ENCODE results near the gene THSD4. TPM values are rescaled to one million over a fixed set of nuclear protein-coding genes. Genes with fewer than 3 reads are reported as not detected.

Gene THSD4
- total RNA-seq, 1 experiment from 2014 or later, result 0.29 TPM

DNA sequence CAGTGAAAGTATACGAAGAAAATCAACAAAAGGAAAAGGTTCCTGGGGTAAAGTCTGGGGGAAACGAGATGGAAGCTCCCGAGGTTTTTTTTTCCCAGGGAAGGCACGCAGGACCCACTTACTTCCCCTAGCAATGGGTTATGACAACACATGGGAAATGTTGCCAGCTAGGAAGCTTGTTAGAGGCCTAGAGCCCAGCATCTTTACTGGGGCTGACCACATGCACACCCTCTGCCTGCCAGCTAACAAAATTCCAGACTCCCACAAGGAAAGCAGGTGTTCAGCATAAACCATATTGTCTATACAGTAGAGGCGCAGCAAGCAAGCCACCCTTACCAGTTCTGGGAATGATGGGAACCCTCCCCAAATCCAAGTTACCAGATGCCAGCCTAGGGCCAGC is 436.3 kb downstream of the THSD4 start:
- H3K27me3 ChIP-seq (replicated peaks; ENCODE audit: control insufficient read depth, insufficient read depth, low read length), result no peaks in the 10 kb centered on the region
- Mint-ChIP-seq H3K4me3 (ENCODE audit: unreplicated experiment) (no peak overlapping the region), H3K27ac (ENCODE audit: unreplicated experiment) (no peak overlapping the region), H3K36me3 (ENCODE audit: insufficient read depth, unreplicated experiment) (no peaks in the 10 kb centered on the region), H3K9me3 (ENCODE audit: unreplicated experiment) (no peaks in the 10 kb centered on the region), H3K4me1 (ENCODE audit: low read depth, unreplicated experiment) (no peaks in the 10 kb centered on the region), H3K27me3 (ENCODE audit: insufficient read depth, unreplicated experiment) (no peaks in the 10 kb centered on the region)
- CTCF ChIA-PET, result no interaction called here
- TF ChIP-seq CTCF (IDR thresholded peaks at IDR 0.05; ENCODE audit: insufficient read depth in 1 of 2, low read depth in 1 of 2, low read length in 1 of 2, severe bottlenecking in 1 of 2, unreplicated experiment in 1 of 2), result no peak
- H3K36me3 ChIP-seq (ENCODE audit: control insufficient read depth, insufficient read depth, low read length), result no peaks in the 10 kb centered on the region
- no peaks in the 10 kb centered on the region for H3K4me1 ChIP-seq
- intact Hi-C loops (cut with micrococcal nuclease; ENCODE audit: unreplicated experiment), result no loop called here
- no peak for DNase-seq
- H3K9me3 ChIP-seq, result no peaks in the 10 kb centered on the region
- BruUV-seq (replicated peaks), result no TSS peak
- POLR2A ChIA-PET, result interaction anchor here (0.5 kb wide), 1 partner anchor 205 kb away, joined by 7 read pairs; no protein-coding TSS in a partner anchor
- H3K4me3 ChIP-seq (ENCODE audit: low read depth, low read length), result no peak overlapping the region

DNA sequence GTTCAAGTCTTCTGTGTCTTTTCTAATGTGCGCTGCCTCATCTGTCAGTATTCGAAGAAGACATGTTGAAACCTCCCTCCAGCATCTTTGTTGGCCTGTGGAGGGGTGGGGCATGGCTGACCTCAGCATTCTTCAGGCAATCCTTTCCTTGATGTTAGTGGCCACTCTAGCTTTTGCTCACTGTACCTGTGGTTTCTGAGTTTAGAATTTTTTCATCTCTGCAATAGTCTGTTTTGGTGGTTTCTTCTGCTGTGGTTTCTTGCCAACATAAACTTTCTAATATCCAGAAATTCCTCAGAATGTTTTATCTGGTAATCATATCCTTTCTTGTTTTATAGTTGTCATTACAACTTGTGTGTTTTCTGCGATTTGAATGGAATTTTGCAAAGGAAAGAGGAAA is 443.8 kb downstream of the THSD4 start:
- Mint-ChIP-seq H3K36me3 (ENCODE audit: insufficient read depth, unreplicated experiment) (no peaks in the 10 kb centered on the region), H3K4me3 (ENCODE audit: unreplicated experiment) (no peak overlapping the region), H3K27ac (ENCODE audit: unreplicated experiment) (no peak overlapping the region), H3K9me3 (ENCODE audit: unreplicated experiment) (no peaks in the 10 kb centered on the region), H3K27me3 (ENCODE audit: insufficient read depth, unreplicated experiment) (no peaks in the 10 kb centered on the region), H3K4me1 (ENCODE audit: low read depth, unreplicated experiment) (no peaks in the 10 kb centered on the region)
- no peaks in the 10 kb centered on the region for H3K27me3 ChIP-seq (replicated peaks; ENCODE audit: control insufficient read depth, insufficient read depth, low read length)
- intact Hi-C loops (cut with micrococcal nuclease; ENCODE audit: unreplicated experiment), result no loop called here
- no peak for TF ChIP-seq CTCF (IDR thresholded peaks at IDR 0.05; ENCODE audit: insufficient read depth in 1 of 2, low read depth in 1 of 2, low read length in 1 of 2, severe bottlenecking in 1 of 2, unreplicated experiment in 1 of 2)
- ChIA-PET CTCF (no interaction called here), POLR2A (no interaction called here)
- no TSS peak for BruUV-seq (replicated peaks)
- H3K4me1 ChIP-seq, result no peaks in the 10 kb centered on the region
- DNase-seq, result no peak
- no peaks in the 10 kb centered on the region for H3K36me3 ChIP-seq (ENCODE audit: control insufficient read depth, insufficient read depth, low read length)
- H3K4me3 ChIP-seq (ENCODE audit: low read depth, low read length), result no peak overlapping the region
- H3K9me3 ChIP-seq, result no peaks in the 10 kb centered on the region

DNA sequence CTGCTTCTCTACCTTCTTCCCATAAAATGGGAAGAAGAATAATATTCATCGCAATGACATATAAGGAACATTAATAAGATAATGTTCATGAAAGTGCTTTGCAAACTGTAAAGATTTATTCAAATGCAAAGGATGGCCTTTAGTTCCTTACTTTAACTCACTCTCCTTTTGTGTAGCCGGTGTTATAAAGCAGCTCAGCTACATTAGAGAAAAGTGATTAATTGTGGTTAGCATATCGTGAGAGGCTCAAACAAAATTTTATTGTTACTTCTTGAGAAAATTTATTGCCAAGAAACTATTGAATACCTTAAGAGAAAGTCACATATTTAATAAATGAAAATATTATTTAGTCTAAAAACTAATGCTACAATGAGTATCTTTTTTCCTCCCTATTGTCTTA is 444.3 kb downstream of the THSD4 start:
- Histone ChIP-seq H3K4me1 (no peaks in the 10 kb centered on the region), H3K36me3 (ENCODE audit: control insufficient read depth, insufficient read depth, low read length) (no peaks in the 10 kb centered on the region), H3K9me3 (no peaks in the 10 kb centered on the region), H3K27me3 (replicated peaks; ENCODE audit: control insufficient read depth, insufficient read depth, low read length) (no peaks in the 10 kb centered on the region), H3K4me3 (ENCODE audit: low read depth, low read length) (no peak overlapping the region)
- no peak for TF ChIP-seq CTCF (IDR thresholded peaks at IDR 0.05; ENCODE audit: insufficient read depth in 1 of 2, low read depth in 1 of 2, low read length in 1 of 2, severe bottlenecking in 1 of 2, unreplicated experiment in 1 of 2)
- no TSS peak for BruUV-seq (replicated peaks)
- H3K27me3 Mint-ChIP-seq (ENCODE audit: insufficient read depth, unreplicated experiment), result no peaks in the 10 kb centered on the region
- no peaks in the 10 kb centered on the region for H3K36me3 Mint-ChIP-seq (ENCODE audit: insufficient read depth, unreplicated experiment)
- H3K27ac Mint-ChIP-seq (ENCODE audit: unreplicated experiment), result no peak overlapping the region
- ChIA-PET POLR2A (no interaction called here), CTCF (no interaction called here)
- H3K4me1 Mint-ChIP-seq (ENCODE audit: low read depth, unreplicated experiment), result no peaks in the 10 kb centered on the region
- H3K4me3 Mint-ChIP-seq (ENCODE audit: unreplicated experiment), result no peak overlapping the region
- no peaks in the 10 kb centered on the region for H3K9me3 Mint-ChIP-seq (ENCODE audit: unreplicated experiment)
- intact Hi-C loops (cut with micrococcal nuclease; ENCODE audit: unreplicated experiment), result no loop called here
- no peak for DNase-seq
